GM10266 (cell line): ENCODE results near the gene UVSSA.

Source experiments
- DNase-seq: peaks from one replicate; pipeline ENCODE4 v3.0.0; 2012; ENCODE audit errors: extremely low spot score
- CTCF ChIP-seq: IDR thresholded peaks from 2 replicates; pipeline ENCODE4 v1.5.1; 2012; ENCODE audit warnings: mild to moderate bottlenecking, low read depth; ENCODE audit not compliant: control insufficient read depth, insufficient read depth; ENCODE audit errors: missing control alignments

UVSSA gene

GRCh38 chr4:1405254-1405635, 58.2 kb downstream of the UVSSA start:
- no peak for TF ChIP-seq CTCF
- peak; percentile 32 for DNase-seq

- TF ChIP-seq CTCF: no peak
- DNase-seq: peak; percentile 40
These were observed 58.8 kb downstream of the UVSSA start for GRCh38 chr4:1405636-1406393.

- no peak for TF ChIP-seq CTCF
- DNase-seq: peak; percentile 42
These were observed 59.5 kb downstream of the UVSSA start, which contains the start of gene NKX1-1 for GRCh38 chr4:1406394-1406980. Gene NKX1-1 (minus strand): TSS chr4:1406442. CDS start chr4:1406442, 0 bp downstream.

- no peak for TF ChIP-seq CTCF
- peak; percentile 43 for DNase-seq
These were observed 60.1 kb downstream of the UVSSA start for GRCh38 chr4:1406981-1407656.

DNA sequence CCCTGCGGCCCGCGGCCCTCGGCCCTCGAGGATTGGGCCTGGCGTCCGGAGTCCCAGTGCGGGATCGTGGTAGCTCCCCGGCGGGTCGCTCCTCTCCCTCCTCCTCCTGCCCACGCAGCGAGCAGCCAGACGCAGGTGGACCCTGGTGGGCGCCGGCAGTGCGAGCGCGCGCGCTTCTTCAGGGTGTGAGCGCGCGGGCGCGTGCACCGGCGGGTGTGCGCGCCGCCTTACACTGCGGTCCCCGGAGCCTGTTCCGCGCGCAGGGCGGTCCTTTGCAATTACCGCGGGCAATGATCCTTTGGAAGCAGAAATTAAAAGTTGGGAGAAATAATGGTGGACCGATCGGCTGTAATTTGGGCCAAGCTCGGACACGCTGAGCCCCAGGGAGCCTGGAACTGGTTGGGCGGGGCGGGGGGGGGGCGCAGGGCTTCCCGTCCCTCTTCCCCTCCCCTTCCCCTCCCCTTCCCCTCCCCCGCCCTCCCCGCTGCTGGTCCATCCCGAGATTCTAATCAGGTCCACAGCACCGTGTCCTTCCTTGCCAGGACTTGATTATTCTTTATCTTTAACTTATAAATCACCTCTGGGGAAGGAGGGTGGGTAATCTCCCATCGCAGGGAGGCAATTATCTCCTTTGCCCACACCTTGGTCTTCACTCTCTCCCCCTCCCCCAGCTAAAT, 60.8 kb downstream of the UVSSA start:
- DNase-seq: peak; percentile 22
- TF ChIP-seq CTCF: no peak

DNA sequence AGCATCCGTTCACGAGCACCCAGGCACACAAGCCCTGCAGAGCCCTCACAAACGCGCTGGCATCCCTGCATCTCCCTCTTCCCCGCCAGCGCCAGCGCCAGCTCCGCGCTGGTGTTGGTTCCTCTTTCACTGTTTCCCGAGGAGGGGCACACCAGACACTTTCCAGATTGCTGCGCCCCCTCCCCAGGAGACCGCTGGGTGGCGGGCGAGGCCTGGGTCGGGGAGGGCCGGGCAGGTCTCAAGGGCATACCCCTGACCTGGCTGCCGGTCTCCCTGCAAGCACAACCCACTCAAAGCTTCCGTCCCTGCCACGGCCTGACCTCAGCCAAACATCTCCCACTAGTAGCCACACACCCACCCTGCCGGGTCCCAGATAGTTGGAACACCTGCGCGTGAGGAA, 61.4 kb downstream of the UVSSA start:
- DNase-seq: peak; percentile 21
- TF ChIP-seq CTCF: no peak
